ENCODE data around the gene UHMK1. TPM values are rescaled to one million over a fixed set of nuclear protein-coding genes. Genes with fewer than 3 reads are reported as not detected.

Gene UHMK1
- total and polyA plus RNA-seq, 2 donors (not counting 1 experiment from before 2014, with no cell fraction given), result 39.1 to 79.1 TPM

GRCh38 chr1:162475539-162476185 is 22.0 kb upstream of the UHMK1 start:
- H3K27ac ChIP-seq (ENCODE audit: insufficient read depth, low read length), result no peak overlapping the region
- no peak overlapping the region for H3K4me3 ChIP-seq (replicated peaks in 1 of 4; ENCODE audit: control extremely low read depth in 1 of 4, insufficient read depth in 1 of 4, low read depth in 3 of 4, low read length in 4 of 4)
- no peak overlapping the region for H3K9ac ChIP-seq (ENCODE audit: insufficient read depth, low read length)
- H3K9me3 ChIP-seq (ENCODE audit: control insufficient read depth, insufficient read depth, low read depth, low read length), result no peaks in the 10 kb centered on the region
- no peaks in the 10 kb centered on the region for H3K79me2 ChIP-seq (ENCODE audit: control insufficient read depth, insufficient read depth, low read length)
- H4K20me1 ChIP-seq (ENCODE audit: control insufficient read depth, extremely low read depth, insufficient read depth, low read length), result no peaks in the 10 kb centered on the region
- no peaks in the 10 kb centered on the region for H3K4me1 ChIP-seq (ENCODE audit: control insufficient read depth, extremely low read depth, insufficient read depth, low read length)
- no peaks in the 10 kb centered on the region for H3K36me3 ChIP-seq (ENCODE audit: control insufficient read depth, insufficient read depth, low read length)
- peaks cover 2% of the 10 kb centered on the region for H3K27me3 ChIP-seq (ENCODE audit: control insufficient read depth, insufficient read depth, low read length)
- no peak for TF ChIP-seq EZH2 (IDR thresholded peaks at IDR 0.05; ENCODE audit: low read length, missing control alignments)
- TF ChIP-seq CTCF (conservative IDR thresholded peaks at IDR 0.05 in 1 of 2, IDR thresholded peaks at IDR 0.05 in 1 of 2; ENCODE audit: low read depth in 1 of 2, low read length in 2 of 2), result no peak
- DNase-seq (ENCODE audit: low read depth in 2 of 2), result no peak
- H2AFZ ChIP-seq (ENCODE audit: low read length), result no peak overlapping the region
- no peak overlapping the region for H3K4me2 ChIP-seq (ENCODE audit: extremely low read depth, insufficient read depth, low read length)

GRCh38 chr1:162476620-162477019 is 21.0 kb upstream of the UHMK1 start:
- no peaks in the 10 kb centered on the region for H3K9me3 ChIP-seq (ENCODE audit: control insufficient read depth, insufficient read depth, low read depth, low read length)
- no peaks in the 10 kb centered on the region for H3K79me2 ChIP-seq (ENCODE audit: control insufficient read depth, insufficient read depth, low read length)
- no peaks in the 10 kb centered on the region for H3K36me3 ChIP-seq (ENCODE audit: control insufficient read depth, insufficient read depth, low read length)
- H3K4me2 ChIP-seq (ENCODE audit: extremely low read depth, insufficient read depth, low read length), result no peak overlapping the region
- no peaks in the 10 kb centered on the region for H4K20me1 ChIP-seq (ENCODE audit: control insufficient read depth, extremely low read depth, insufficient read depth, low read length)
- TF ChIP-seq CTCF (conservative IDR thresholded peaks at IDR 0.05 in 1 of 2, IDR thresholded peaks at IDR 0.05 in 1 of 2; ENCODE audit: low read depth in 1 of 2, low read length in 2 of 2), result no peak
- H3K4me3 ChIP-seq (replicated peaks in 1 of 4; ENCODE audit: control extremely low read depth in 1 of 4, insufficient read depth in 1 of 4, low read depth in 3 of 4, low read length in 4 of 4), result no peak overlapping the region
- H3K9ac ChIP-seq (ENCODE audit: insufficient read depth, low read length), result no peak overlapping the region
- H3K27me3 ChIP-seq (ENCODE audit: control insufficient read depth, insufficient read depth, low read length), result no peaks in the 10 kb centered on the region
- H3K4me1 ChIP-seq (ENCODE audit: control insufficient read depth, extremely low read depth, insufficient read depth, low read length), result no peaks in the 10 kb centered on the region
- no peak for DNase-seq (ENCODE audit: low read depth in 2 of 2)
- H2AFZ ChIP-seq (ENCODE audit: low read length), result no peak overlapping the region
- no peak overlapping the region for H3K27ac ChIP-seq (ENCODE audit: insufficient read depth, low read length)

- Histone ChIP-seq H3K27ac (ENCODE audit: insufficient read depth, low read length) (no peak overlapping the region), H3K4me2 (ENCODE audit: extremely low read depth, insufficient read depth, low read length) (no peak overlapping the region), H4K20me1 (ENCODE audit: control insufficient read depth, extremely low read depth, insufficient read depth, low read length) (no peaks in the 10 kb centered on the region), H3K4me3 (replicated peaks in 1 of 4; ENCODE audit: control extremely low read depth in 1 of 4, insufficient read depth in 1 of 4, low read depth in 3 of 4, low read length in 4 of 4) (no peak overlapping the region), H3K9ac (ENCODE audit: insufficient read depth, low read length) (no peak overlapping the region), H3K27me3 (ENCODE audit: control insufficient read depth, insufficient read depth, low read length) (peaks cover 3% of the 10 kb centered on the region), H3K4me1 (ENCODE audit: control insufficient read depth, extremely low read depth, insufficient read depth, low read length) (no peaks in the 10 kb centered on the region), H3K79me2 (ENCODE audit: control insufficient read depth, insufficient read depth, low read length) (no peaks in the 10 kb centered on the region), H2AFZ (ENCODE audit: low read length) (no peak overlapping the region), H3K36me3 (ENCODE audit: control insufficient read depth, insufficient read depth, low read length) (no peaks in the 10 kb centered on the region), H3K9me3 (ENCODE audit: control insufficient read depth, insufficient read depth, low read depth, low read length) (no peaks in the 10 kb centered on the region)
- peak; percentile 9 to 25 for DNase-seq (ENCODE audit: low read depth in 2 of 2)
- TF ChIP-seq EZH2 (IDR thresholded peaks at IDR 0.05; ENCODE audit: low read length, missing control alignments) (no peak), CTCF (conservative IDR thresholded peaks at IDR 0.05 in 1 of 2, IDR thresholded peaks at IDR 0.05 in 1 of 2; ENCODE audit: low read depth in 1 of 2, low read length in 2 of 2) (no peak)
Measured at GRCh38 chr1:162485236-162485635, 12.4 kb upstream of the UHMK1 start.

Measured in fibroblast of lung (primary cell).